SK-N-SH (cell line): ENCODE data around the gene CRABP1. TPM values are rescaled to one million over a fixed set of nuclear protein-coding genes. Genes with fewer than 3 reads are reported as not detected.

ENCODE experiments used
- CTCF ChIA-PET: fragments of 300-600, 350-600 bp; formaldehyde crosslinking; extraction: SDS; loops from one replicate; lab custom pipeline; 2021; lab: Yijun Ruan, JAX
- POLR2A ChIA-PET: fragments of 350-600 bp; sonication (Branson Sonifier 250); formaldehyde crosslinking; extraction: SDS; loops from one replicate; lab custom pipeline; 2020; ENCODE audit warnings: antibody characterized with exemption, inconsistent platforms; lab: Yijun Ruan, JAX
- DNase-seq: peaks from one replicate; pipeline ENCODE4 v3.0.0; 2012
- H2AFZ ChIP-seq: fragments of 200-600 bp; sonication (generic); 2 replicates; pipeline ENCODE4 v1.8.1; 2016; ENCODE audit warnings: antibody characterized with exemption, mild to moderate bottlenecking, low read depth
- H3F3A ChIP-seq: fragments of 200-600 bp; sonication (generic); replicated peaks from 2 replicates; pipeline ENCODE3; 2016; ENCODE audit warnings: antibody characterized with exemption, mild to moderate bottlenecking; ENCODE audit not compliant: insufficient read depth
- H3K27ac ChIP-seq, 2 experiments: fragments of 200-500 bp in 1 of 2; fragments of 200-600 bp in 1 of 2; sonication (Bioruptor generic) in 1 of 2; sonication (generic), shearing (Covaris generic) in 1 of 2; 2 replicates each; pipeline versions ENCODE4 v1.5.1 to v1.6.1; 2014 to 2016; ENCODE audit warnings: low read depth in 2 of 2, inconsistent platforms in 1 of 2, low read length in 1 of 2, mild to moderate bottlenecking in 1 of 2, mixed read lengths in 1 of 2
- H3K27me3 ChIP-seq: fragments of 200-600 bp; sonication (generic), shearing (Covaris generic); 2 replicates; pipeline ENCODE4 v1.6.1; 2016; ENCODE audit warnings: mixed run types; ENCODE audit not compliant: insufficient read depth
- H3K36me3 ChIP-seq, 2 experiments: fragments of 200-500 bp in 1 of 2; fragments of 200-600 bp in 1 of 2; sonication (Bioruptor generic) in 1 of 2; sonication (generic) in 1 of 2; replicated peaks in 1 of 2; 2 replicates each; pipeline versions ENCODE3 to v1.5.1; 2014 to 2016; ENCODE audit warnings: low read length in 1 of 2, mild to moderate bottlenecking in 1 of 2; ENCODE audit not compliant: insufficient read depth in 2 of 2, control insufficient read depth in 1 of 2
- H3K4me1 ChIP-seq, 2 experiments: fragments of 200-500 bp in 1 of 2; fragments of 200-600 bp in 1 of 2; sonication (Bioruptor generic) in 1 of 2; sonication (generic), shearing (Covaris generic) in 1 of 2; 2 replicates each; pipeline versions ENCODE4 v1.5.1 to v1.6.1; 2014 to 2016; ENCODE audit warnings: low read depth in 1 of 2, low read length in 1 of 2, mixed run types in 1 of 2; ENCODE audit not compliant: insufficient read depth in 2 of 2, control insufficient read depth in 1 of 2
- H3K4me2 ChIP-seq: fragments of 200-600 bp; sonication (generic), shearing (Covaris generic); 2 replicates; pipeline ENCODE4 v1.6.1; 2017; ENCODE audit warnings: mixed run types
- H3K4me3 ChIP-seq, 2 experiments: fragments of 200-500 bp in 1 of 2; fragments of 200-600 bp in 1 of 2; sonication (Bioruptor generic) in 1 of 2; sonication (generic), shearing (Covaris generic) in 1 of 2; 2 replicates each; pipeline versions ENCODE4 v1.5.1 to v1.8.1; 2014 to 2016; ENCODE audit warnings: low read depth in 2 of 2, inconsistent platforms in 1 of 2, low read length in 1 of 2, mild to moderate bottlenecking in 1 of 2, mixed read lengths in 1 of 2, moderate library complexity in 1 of 2
- H3K79me2 ChIP-seq: fragments of 200-600 bp; sonication (generic); 2 replicates; pipeline ENCODE4 v1.8.1; 2017; ENCODE audit warnings: mild to moderate bottlenecking; ENCODE audit not compliant: insufficient read depth
- H3K9ac ChIP-seq: fragments of 200-600 bp; sonication (generic); 2 replicates; pipeline ENCODE4 v1.6.1; 2017; ENCODE audit warnings: mixed run types
- H3K9me2 ChIP-seq: fragments of 200-600 bp; sonication (generic); 2 replicates; pipeline ENCODE4 v1.6.1; 2017; ENCODE audit warnings: mixed run types
- H3K9me3 ChIP-seq: fragments of 200-600 bp; sonication (generic); 2 replicates; pipeline ENCODE4 v1.6.1; 2017; ENCODE audit warnings: mixed run types, mild to moderate bottlenecking, moderate library complexity
- H4K20me1 ChIP-seq: fragments of 200-600 bp; sonication (generic); 2 replicates; pipeline ENCODE4 v1.6.1; 2017; ENCODE audit warnings: mild to moderate bottlenecking, mixed run types; ENCODE audit not compliant: insufficient read depth
- CHD2 ChIP-seq: fragments of 150-350 bp; IDR thresholded peaks from 2 replicates; pipeline ENCODE4 v1.6.1; 2018; ENCODE audit warnings: low read length; ENCODE audit not compliant: partially characterized antibody
- CTCF ChIP-seq: fragments of 200-600 bp; sonication (generic); IDR thresholded peaks from 2 replicates; pipeline ENCODE4 v1.6.1; 2017; ENCODE audit warnings: antibody characterized with exemption, mild to moderate bottlenecking, moderate library complexity
- ELF1 ChIP-seq: IDR thresholded peaks from 2 replicates; pipeline ENCODE4 v1.4.0; 2012
- EZH2phosphoT487 ChIP-seq: fragments of 200-600 bp; sonication (generic); IDR thresholded peaks from 2 replicates; pipeline ENCODE4 v1.6.1; 2017; ENCODE audit warnings: low read depth, mixed run types, mild to moderate bottlenecking, antibody characterized with exemption, moderate library complexity, borderline replicate concordance
- FOSL2 ChIP-seq: IDR thresholded peaks from 2 replicates; pipeline ENCODE4 v1.4.0; 2012; ENCODE audit warnings: low read depth, mild to moderate bottlenecking, moderate library complexity, borderline replicate concordance
- FOXM1 ChIP-seq: IDR thresholded peaks from 2 replicates; pipeline ENCODE4 v1.4.0; 2012; ENCODE audit warnings: low read depth, mild to moderate bottlenecking
- GABPA ChIP-seq: IDR thresholded peaks from 2 replicates; pipeline ENCODE4 v1.4.0; 2012; ENCODE audit warnings: low read depth, mild to moderate bottlenecking
- JUND ChIP-seq: IDR thresholded peaks from 2 replicates; pipeline ENCODE4 v1.4.0; 2012
- MEF2A ChIP-seq: IDR thresholded peaks from 2 replicates; pipeline ENCODE4 v1.4.0; 2012; ENCODE audit warnings: low read depth, borderline replicate concordance
- REST ChIP-seq: IDR thresholded peaks from 2 replicates; pipeline ENCODE4 v1.6.1; 2012; ENCODE audit warnings: mild to moderate bottlenecking, low read depth, low read length, moderate library complexity
- RXRA ChIP-seq: IDR thresholded peaks from 2 replicates; pipeline ENCODE4 v1.4.0; 2012; ENCODE audit warnings: low read depth, mild to moderate bottlenecking, borderline replicate concordance
- SIN3A ChIP-seq: IDR thresholded peaks from 2 replicates; pipeline ENCODE4 v1.6.1; 2012; ENCODE audit warnings: low read depth, mild to moderate bottlenecking, low read length, moderate library complexity, borderline replicate concordance
- TCF12 ChIP-seq: IDR thresholded peaks from 2 replicates; pipeline ENCODE4 v1.4.0; 2012
- TEAD4 ChIP-seq: IDR thresholded peaks from 2 replicates; pipeline ENCODE4 v1.4.0; 2012; ENCODE audit warnings: mild to moderate bottlenecking, borderline replicate concordance; ENCODE audit not compliant: insufficient read depth
- USF1 ChIP-seq: IDR thresholded peaks from 2 replicates; pipeline ENCODE4 v1.4.0; 2012; ENCODE audit warnings: low read depth, borderline replicate concordance
- YY1 ChIP-seq: IDR thresholded peaks from 2 replicates; pipeline ENCODE4 v1.4.0; 2012; ENCODE audit warnings: low read depth, mild to moderate bottlenecking
- WGBS: methylation state at CpG from one replicate; pipeline ENCODE4 v1.1.6; 2017; ENCODE audit warnings: low lambda C conversion rate; 5-methylcytosine and 5-hydroxymethylcytosine counted together
- polyA plus RNA-seq, 3 experiments: library from polyadenylated mRNA; depleted of rRNA; stranded (reverse); fragments of >200 nt; gene quantifications; 2 replicates each; pipeline ENCODE4 v1.2.3, GENCODE V29; 2012

Gene CRABP1
- polyA plus RNA-seq, 1 of the 3 experiments (the other 2 are of a cell fraction): 1.0 TPM

GRCh38 chr15:78323693-78324092 lies 16.5 kb upstream of the CRABP1 start:
- Histone ChIP-seq H3K9me3 (no peaks in the 10 kb centered on the region), H3K36me3 (no peaks in the 10 kb centered on the region), H4K20me1 (no peaks in the 10 kb centered on the region), H3K4me3 (no peak overlapping the region), H3K79me2 (no peaks in the 10 kb centered on the region), H2AFZ (no peak overlapping the region), H3K27me3 (no peaks in the 10 kb centered on the region), H3K9ac (no peak overlapping the region), H3K4me1 (peaks cover 3 to 26% of the 10 kb centered on the region in 2 experiments; a peak in 2 of 4 replicates), H3F3A (no peaks in the 10 kb centered on the region), H3K27ac (no peak overlapping the region), H3K4me2 (no peak overlapping the region), H3K9me2 (no peaks in the 10 kb centered on the region)
- CTCF ChIA-PET: interaction anchor here (0.7 to 31.8 kb wide), 3 partner anchors 14 to 491 kb away, joined by 3 to 772 read pairs (median 41); no protein-coding TSS in a partner anchor
- no peak for TF ChIP-seq RXRA
- TF ChIP-seq EZH2phosphoT487: no peak
- no peak for TF ChIP-seq ELF1
- TF ChIP-seq FOSL2: no peak
- TF ChIP-seq SIN3A: no peak
- no peak for TF ChIP-seq CTCF
- TF ChIP-seq MEF2A: no peak
- no peak for TF ChIP-seq TCF12
- TF ChIP-seq CHD2: no peak
- no peak for TF ChIP-seq REST
- no peak for TF ChIP-seq YY1
- TF ChIP-seq JUND: no peak
- TF ChIP-seq FOXM1: no peak
- no peak for TF ChIP-seq GABPA
- no peak for TF ChIP-seq USF1
- no peak for TF ChIP-seq TEAD4
- no peak for DNase-seq
- POLR2A ChIA-PET: no interaction called here
- WGBS: 95% methylated on average over 6 of the region's 7 CpGs
